CD4-positive, alpha-beta memory T cell (primary cell): ENCODE measurements around the gene GSTK1. TPM values are rescaled to one million over a fixed set of nuclear protein-coding genes. Genes with fewer than 3 reads are reported as not detected.
A peak's percentile ranks its signal among the peaks of the same experiment; 100 is the strongest.

ENCODE experiments used
- CTCF ChIA-PET: fragments of 350-600 bp; sonication (Branson Sonifier 250); formaldehyde crosslinking; loops from one replicate; lab custom pipeline; 2021; ENCODE audit warnings: inconsistent platforms; ENCODE audit not compliant: partially characterized antibody; lab: Charles Lee
- POLR2A ChIA-PET: fragments of 350-600 bp; sonication (Branson Sonifier 250); formaldehyde crosslinking; loops from one replicate; lab custom pipeline; 2021; ENCODE audit not compliant: partially characterized antibody; lab: Charles Lee
- DNase-seq, 5 donors: peaks; one replicate each; pipeline versions ENCODE4 v3.0.0 to v3.0.0-alpha.2; 2020 to 2022; ENCODE audit warnings: mixed read lengths in 1 of 5
- H3K27ac ChIP-seq: one replicate; pipeline ENCODE4 v1.7.0; 2013; ENCODE audit warnings: low read depth, low read length
- H3K27me3 ChIP-seq: 2 replicates; pipeline ENCODE4 v1.7.0; 2013; ENCODE audit warnings: mild to moderate bottlenecking, low read length, moderate library complexity; ENCODE audit not compliant: insufficient read depth
- H3K36me3 ChIP-seq: 2 replicates; pipeline ENCODE4 v1.7.0; 2013; ENCODE audit warnings: mild to moderate bottlenecking, low read length, moderate library complexity; ENCODE audit not compliant: insufficient read depth
- H3K4me1 ChIP-seq: 2 replicates; pipeline ENCODE4 v1.7.0; 2013; ENCODE audit warnings: mild to moderate bottlenecking, low read length, moderate library complexity; ENCODE audit not compliant: insufficient read depth
- H3K4me3 ChIP-seq, 2 donors: one replicate each; pipeline ENCODE4 v1.7.0; 2013; ENCODE audit warnings: low read length in 2 of 2, mild to moderate bottlenecking in 1 of 2
- H3K9me3 ChIP-seq, 2 donors: one replicate each; pipeline ENCODE4 v1.7.0; 2013; ENCODE audit warnings: low read length in 2 of 2, control low read depth in 1 of 2; ENCODE audit not compliant: control insufficient read depth in 1 of 2
- H3K27ac Mint-ChIP-seq, 7 donors: one replicate each; pipeline ENCODE4 v1.8.0; 2020 to 2021; ENCODE audit warnings: mixed read lengths in 7 of 7, mild to moderate bottlenecking in 6 of 7, inconsistent platforms in 3 of 7, moderate library complexity in 3 of 7
- H3K27me3 Mint-ChIP-seq, 2 donors: one replicate each; pipeline ENCODE4 v1.8.0; 2020 to 2021; ENCODE audit warnings: mixed read lengths in 2 of 2
- H3K36me3 Mint-ChIP-seq, 2 donors: one replicate each; pipeline ENCODE4 v1.8.0; 2020 to 2021; ENCODE audit warnings: mixed read lengths in 2 of 2, inconsistent platforms in 1 of 2, mild to moderate bottlenecking in 1 of 2
- H3K4me1 Mint-ChIP-seq, 4 donors: one replicate each; pipeline ENCODE4 v1.8.0; 2020 to 2021; ENCODE audit warnings: mixed read lengths in 4 of 4, mild to moderate bottlenecking in 1 of 4
- H3K4me3 Mint-ChIP-seq, 8 donors: one replicate each; pipeline ENCODE4 v1.8.0; 2020 to 2021; ENCODE audit warnings: mixed read lengths in 8 of 8, mild to moderate bottlenecking in 7 of 8, moderate library complexity in 6 of 8, inconsistent platforms in 3 of 8
- H3K9me3 Mint-ChIP-seq, 8 donors: one replicate each; pipeline ENCODE4 v1.8.0; 2020 to 2021; ENCODE audit warnings: mixed read lengths in 8 of 8, mild to moderate bottlenecking in 5 of 8, inconsistent platforms in 3 of 8, moderate library complexity in 1 of 8
- intact Hi-C: fragments of 100-400 bp; cut with micrococcal nuclease; formaldehyde crosslinking; loops from one replicate; pipeline ENCODE4 v1.15.1; 2023
- polyA plus RNA-seq, 2 donors: library from polyadenylated mRNA; unstranded; fragments of 300-500 nt; fragmentation: Illumina TruSeq; gene quantifications; one replicate each; pipeline ENCODE4 v1.2.3, GENCODE V29; 2021
- total RNA-seq, 2 experiments: library from RNA; stranded (reverse); gene quantifications; one replicate each; pipeline ENCODE4 v1.2.3, GENCODE V29; 2021

Gene GSTK1
- total and polyA plus RNA-seq, 4 experiments from 2014 or later = 469 to 748 (median 587) TPM

GRCh38 chr7:143252006-143252405 is 11.2 kb upstream of the GSTK1 start:
- peaks cover 90% of the 10 kb centered on the region for H3K4me1 ChIP-seq
- CTCF ChIA-PET = interaction anchor here (1.0 to 5.0 kb wide), 3 partner anchors 8 to 156 kb away, joined by 3 to 50 read pairs (median 3); no protein-coding TSS in a partner anchor
- H3K36me3 Mint-ChIP-seq = peaks cover 31 to 43% of the 10 kb centered on the region in 2 donors
- peak overlapping the region; percentile 48 to 94 (median 76) for H3K27ac Mint-ChIP-seq
- POLR2A ChIA-PET = interaction anchor here (0.6 to 9.8 kb wide), 11 partner anchors 8 to 818 kb away, joined by 3 to 163 read pairs (median 4); partner anchors contain the start of genes CASP2 and GSTK1
- H3K27me3 Mint-ChIP-seq = no peaks in the 10 kb centered on the region
- peak in 4 of 5 donors; percentile 21 to 46 (median 41) for DNase-seq
- peak overlapping the region in 7 of 8 donors; percentile 11 to 70 (median 58) for H3K4me3 Mint-ChIP-seq
- H3K4me3 ChIP-seq = peak overlapping the region in 1 of 2 donors; percentile 23
- intact Hi-C loops = no loop called here
- H3K9me3 ChIP-seq = peaks cover 0 to 11% of the 10 kb centered on the region in 2 donors
- no peaks in the 10 kb centered on the region for H3K36me3 ChIP-seq
- no peak overlapping the region for H3K27ac ChIP-seq
- peaks cover 72 to 96% (median 82%) of the 10 kb centered on the region in 4 donors for H3K4me1 Mint-ChIP-seq
- H3K9me3 Mint-ChIP-seq = peaks cover 5 to 54% (median 31%) of the 10 kb centered on the region in 8 donors
- H3K27me3 ChIP-seq = no peaks in the 10 kb centered on the region

GRCh38 chr7:143255564-143255963 is 7.7 kb upstream of the GSTK1 start:
- Mint-ChIP-seq H3K4me3 (peak overlapping the region in 7 of 8 donors; percentile 6 to 80 (median 70)), H3K4me1 (peaks cover 65 to 92% (median 78%) of the 10 kb centered on the region in 4 donors), H3K36me3 (peaks cover 23 to 24% of the 10 kb centered on the region in 2 donors), H3K9me3 (peaks cover 2 to 35% (median 25%) of the 10 kb centered on the region in 8 donors), H3K27ac (peak overlapping the region; percentile 57 to 92 (median 70)), H3K27me3 (no peaks in the 10 kb centered on the region)
- POLR2A ChIA-PET = interaction anchor here (0.7 to 9.8 kb wide), 11 partner anchors 9 to 152 kb away, joined by 3 to 163 read pairs (median 3); partner anchors contain the start of genes CASP2, GSTK1 and ZYX
- intact Hi-C loops = no loop called here
- CTCF ChIA-PET = interaction anchor here (0.8 to 16.6 kb wide), 14 partner anchors 8 to 152 kb away, joined by 3 to 252 read pairs (median 4); partner anchors contain the start of genes CASP2 and GSTK1
- H3K4me3 ChIP-seq = no peak overlapping the region
- peaks cover 0 to 11% of the 10 kb centered on the region in 2 donors for H3K9me3 ChIP-seq
- no peak overlapping the region for H3K27ac ChIP-seq
- H3K36me3 ChIP-seq = no peaks in the 10 kb centered on the region
- no peak for DNase-seq
- H3K27me3 ChIP-seq = no peaks in the 10 kb centered on the region
- peaks cover 88% of the 10 kb centered on the region for H3K4me1 ChIP-seq

DNA sequence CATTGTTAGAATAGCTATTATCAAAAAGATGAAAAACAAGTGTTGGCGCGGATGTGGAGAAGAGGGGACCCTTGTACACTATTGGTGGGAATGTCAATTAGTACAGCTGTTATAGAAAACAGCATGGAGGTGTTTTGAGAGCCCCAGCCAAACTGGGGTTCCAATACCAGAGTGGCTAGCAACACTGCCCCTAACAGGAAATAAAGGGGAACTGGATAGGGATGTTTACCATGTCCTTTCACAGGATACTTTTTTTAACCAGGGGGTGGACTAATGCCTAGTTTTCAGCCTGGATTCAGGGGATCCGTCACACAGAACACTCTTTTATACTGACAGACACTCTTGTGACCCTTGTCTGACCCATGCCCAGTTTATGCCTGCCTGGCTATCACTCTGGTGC is 6.9 kb upstream of the GSTK1 start:
- ChIA-PET POLR2A (interaction anchor here (0.7 to 3.2 kb wide), 9 partner anchors 11 to 151 kb away, joined by 3 to 13 read pairs (median 3); partner anchors contain the start of genes CASP2 and ZYX), CTCF (interaction anchor here (0.9 to 16.6 kb wide), 10 partner anchors 9 to 124 kb away, joined by 3 to 252 read pairs (median 4); partner anchors contain the start of gene CASP2)
- Histone ChIP-seq H3K36me3 (no peaks in the 10 kb centered on the region), H3K27ac (no peak overlapping the region), H3K4me3 (no peak overlapping the region), H3K9me3 (peaks cover 0 to 11% of the 10 kb centered on the region in 2 donors), H3K27me3 (no peaks in the 10 kb centered on the region), H3K4me1 (peaks cover 84% of the 10 kb centered on the region)
- intact Hi-C loops = no loop called here
- Mint-ChIP-seq H3K27me3 (no peaks in the 10 kb centered on the region), H3K4me1 (peaks cover 60 to 91% (median 73%) of the 10 kb centered on the region in 4 donors), H3K4me3 (peak overlapping the region in 3 of 8 donors; percentile 50 to 61 (median 55)), H3K27ac (peak overlapping the region; percentile 4 to 91 (median 66)), H3K9me3 (peaks cover 0 to 28% (median 21%) of the 10 kb centered on the region in 8 donors), H3K36me3 (peaks cover 20 to 21% of the 10 kb centered on the region in 2 donors)
- no peak for DNase-seq

- peaks cover 0 to 25% (median 17%) of the 10 kb centered on the region in 8 donors for H3K9me3 Mint-ChIP-seq
- no peaks in the 10 kb centered on the region for H3K36me3 ChIP-seq
- intact Hi-C loops = no loop called here
- H3K9me3 ChIP-seq = peaks cover 0 to 11% of the 10 kb centered on the region in 2 donors
- ChIA-PET CTCF (interaction anchor here (0.9 to 16.6 kb wide), 6 partner anchors 11 to 160 kb away, joined by 3 to 252 read pairs (median 4); no protein-coding TSS in a partner anchor), POLR2A (interaction anchor here (0.7 to 3.2 kb wide), 6 partner anchors 12 to 151 kb away, joined by 3 to 13 read pairs (median 4); partner anchors contain the start of gene CASP2)
- H3K27me3 Mint-ChIP-seq = no peaks in the 10 kb centered on the region
- no peak overlapping the region for H3K4me3 ChIP-seq
- H3K4me3 Mint-ChIP-seq = peak overlapping the region in 4 of 8 donors; percentile 35 to 61 (median 52)
- H3K27ac Mint-ChIP-seq = peak overlapping the region in 6 of 7 donors; percentile 4 to 91 (median 68)
- H3K27me3 ChIP-seq = no peaks in the 10 kb centered on the region
- peaks cover 82% of the 10 kb centered on the region for H3K4me1 ChIP-seq
- peaks cover 14 to 21% of the 10 kb centered on the region in 2 donors for H3K36me3 Mint-ChIP-seq
- peaks cover 58 to 89% (median 71%) of the 10 kb centered on the region in 4 donors for H3K4me1 Mint-ChIP-seq
- DNase-seq = no peak
- no peak overlapping the region for H3K27ac ChIP-seq
Observed at GRCh38 chr7:143256932-143257331, 6.3 kb upstream of the GSTK1 start.

- peak overlapping the region; percentile 32 to 77 (median 56) for H3K27ac Mint-ChIP-seq
- intact Hi-C loops = no loop called here
- no peaks in the 10 kb centered on the region for H3K27me3 Mint-ChIP-seq
- peaks cover 0 to 19% (median 13%) of the 10 kb centered on the region in 8 donors for H3K9me3 Mint-ChIP-seq
- H3K36me3 Mint-ChIP-seq = peaks cover 8 to 17% of the 10 kb centered on the region in 2 donors
- Histone ChIP-seq H3K27me3 (no peaks in the 10 kb centered on the region), H3K36me3 (no peaks in the 10 kb centered on the region), H3K4me3 (no peak overlapping the region), H3K4me1 (peaks cover 82% of the 10 kb centered on the region), H3K27ac (no peak overlapping the region), H3K9me3 (peaks cover 0 to 11% of the 10 kb centered on the region in 2 donors)
- peaks cover 57 to 89% (median 69%) of the 10 kb centered on the region in 4 donors for H3K4me1 Mint-ChIP-seq
- ChIA-PET POLR2A (interaction anchor here (0.7 to 13.2 kb wide), 10 partner anchors 6 to 470 kb away, joined by 3 to 163 read pairs (median 4); partner anchors contain the start of gene CASP2), CTCF (interaction anchor here (1.1 to 16.6 kb wide), 7 partner anchors 10 to 160 kb away, joined by 3 to 252 read pairs (median 5); no protein-coding TSS in a partner anchor)
- H3K4me3 Mint-ChIP-seq = peak overlapping the region in 2 of 8 donors; percentile 41 to 51
- DNase-seq = no peak
Observed at GRCh38 chr7:143257501-143257900, 5.7 kb upstream of the GSTK1 start.

GRCh38 chr7:143258831-143259230 is 4.4 kb upstream of the GSTK1 start:
- intact Hi-C loops = no loop called here
- peak overlapping the region in 1 of 2 donors; percentile 25 for H3K4me3 ChIP-seq

More at GRCh38 chr7:143258831-143259230, 4.4 kb upstream of the GSTK1 start:
- Mint-ChIP-seq H3K36me3 (peaks cover 5 to 16% of the 10 kb centered on the region in 2 donors), H3K4me1 (peaks cover 53 to 85% (median 69%) of the 10 kb centered on the region in 4 donors), H3K27ac (peak overlapping the region; percentile 56 to 96 (median 93)), H3K9me3 (peaks cover 0 to 8% (median 6%) of the 10 kb centered on the region in 8 donors), H3K27me3 (no peaks in the 10 kb centered on the region), H3K4me3 (peak overlapping the region; percentile 2 to 89 (median 78))
- Histone ChIP-seq H3K27me3 (no peaks in the 10 kb centered on the region), H3K9me3 (peaks cover 0 to 6% of the 10 kb centered on the region in 2 donors), H3K27ac (peak overlapping the region; percentile 47), H3K36me3 (no peaks in the 10 kb centered on the region), H3K4me1 (peaks cover 74% of the 10 kb centered on the region)
- peak in 4 of 5 donors; percentile 28 to 39 (median 35) for DNase-seq
- ChIA-PET CTCF (interaction anchor here (0.6 to 16.6 kb wide), 12 partner anchors 9 to 158 kb away, joined by 3 to 252 read pairs (median 3); partner anchors contain the start of gene CASP2), POLR2A (interaction anchor here (0.7 to 13.2 kb wide), 11 partner anchors 8 to 471 kb away, joined by 3 to 163 read pairs (median 4); partner anchors contain the start of gene CASP2)
